Measurements from ENCODE around the gene CITED4. TPM values are rescaled to one million over a fixed set of nuclear protein-coding genes. Genes with fewer than 3 reads are reported as not detected.

CITED4 gene
- total and polyA plus RNA-seq, 9 of the 15 experiments (the other 6 are each of a cell fraction or from before 2014, with no cell fraction given), result 0.11 to 1.2 (median 0.17) TPM; not detected in 2

- TF ChIP-seq CBFA2T3 (IDR thresholded peaks at IDR 0.05), result peak; percentile 23; the same call in 1 of the 2 replicates
- TF ChIP-seq ETV1 (tag; conservative IDR thresholded peaks at IDR 0.05; ENCODE audit: low read depth), result peak; percentile 68
- TF ChIP-seq EGR1 (conservative IDR thresholded peaks at IDR 0.05), result no peak
- peak; percentile 61; the same call in 1 of the 2 replicates for TF ChIP-seq GATAD2A (IDR thresholded peaks at IDR 0.05)
- TF ChIP-seq SMAD4 (CRISPR knock-in tag; conservative IDR thresholded peaks at IDR 0.05), result peak; percentile 58; the same call in 1 of the 2 replicates
- TF ChIP-seq ELF4 (CRISPR knock-in tag; IDR thresholded peaks at IDR 0.05), result 0 out of 2 replicates have a peak, but pooled peaks have one; percentile 33
- TF ChIP-seq VEZF1 (CRISPR knock-in tag; IDR thresholded peaks at IDR 0.05), result peak; percentile 43; the same call in 1 of the 2 replicates
- peak; percentile 81 for TF ChIP-seq SP1 (CRISPR knock-in tag; IDR thresholded peaks at IDR 0.05)
- no peak for TF ChIP-seq NR4A1 (CRISPR knock-in tag; IDR thresholded peaks at IDR 0.05)
- peak; percentile 92 for TF ChIP-seq NR4A1 (tag; IDR thresholded peaks at IDR 0.05)
- peak; percentile 95 for TF ChIP-seq ZNF592 (IDR thresholded peaks at IDR 0.05)
- TF ChIP-seq TCFL5 (CRISPR knock-in tag; conservative IDR thresholded peaks at IDR 0.05), result no peak
- no peak for TF ChIP-seq TAF7 (tag; IDR thresholded peaks at IDR 0.05)
- TF ChIP-seq SMAD3 (CRISPR knock-in tag; conservative IDR thresholded peaks at IDR 0.05), result no peak
- TF ChIP-seq MCM7 (IDR thresholded peaks at IDR 0.05), result no peak
- TF ChIP-seq KDM2B (CRISPR knock-in tag; IDR thresholded peaks at IDR 0.05), result peak; percentile 61; the same call in 1 of the 2 replicates
- TF ChIP-seq MXI1 (IDR thresholded peaks at IDR 0.05; ENCODE audit: low read depth, low read length), result 0 out of 2 replicates have a peak, but pooled peaks have one; percentile 9
Observed at GRCh38 chr1:40862008-40862863, at the start of gene CITED4 (continued).

Measured in K562 (cell line).